Activated naive CD4-positive, alpha-beta T cell treated with anti-CD3 and anti-CD28 coated beads, Interleukin-2, amount 50 U/mL, for 24 hours (primary cell): ENCODE measurements around the gene WIPF2.
A peak's percentile ranks its signal among the peaks of the same experiment; 100 is the strongest.

ENCODE experiments used
- H3K27ac Mint-ChIP-seq: one replicate; pipeline ENCODE4 v1.8.0; 2021; ENCODE audit warnings: mild to moderate bottlenecking, mixed read lengths
- H3K27me3 Mint-ChIP-seq: one replicate; pipeline ENCODE4 v1.8.0; 2021; ENCODE audit warnings: mixed read lengths
- H3K36me3 Mint-ChIP-seq: one replicate; pipeline ENCODE4 v1.8.0; 2021; ENCODE audit warnings: mixed read lengths
- H3K4me1 Mint-ChIP-seq: one replicate; pipeline ENCODE4 v1.8.0; 2021; ENCODE audit warnings: mixed read lengths
- H3K4me3 Mint-ChIP-seq: one replicate; pipeline ENCODE4 v1.8.0; 2021; ENCODE audit warnings: mild to moderate bottlenecking, mixed read lengths
- H3K9me3 Mint-ChIP-seq: one replicate; pipeline ENCODE4 v1.8.0; 2021; ENCODE audit warnings: mixed read lengths

WIPF2 gene

DNA sequence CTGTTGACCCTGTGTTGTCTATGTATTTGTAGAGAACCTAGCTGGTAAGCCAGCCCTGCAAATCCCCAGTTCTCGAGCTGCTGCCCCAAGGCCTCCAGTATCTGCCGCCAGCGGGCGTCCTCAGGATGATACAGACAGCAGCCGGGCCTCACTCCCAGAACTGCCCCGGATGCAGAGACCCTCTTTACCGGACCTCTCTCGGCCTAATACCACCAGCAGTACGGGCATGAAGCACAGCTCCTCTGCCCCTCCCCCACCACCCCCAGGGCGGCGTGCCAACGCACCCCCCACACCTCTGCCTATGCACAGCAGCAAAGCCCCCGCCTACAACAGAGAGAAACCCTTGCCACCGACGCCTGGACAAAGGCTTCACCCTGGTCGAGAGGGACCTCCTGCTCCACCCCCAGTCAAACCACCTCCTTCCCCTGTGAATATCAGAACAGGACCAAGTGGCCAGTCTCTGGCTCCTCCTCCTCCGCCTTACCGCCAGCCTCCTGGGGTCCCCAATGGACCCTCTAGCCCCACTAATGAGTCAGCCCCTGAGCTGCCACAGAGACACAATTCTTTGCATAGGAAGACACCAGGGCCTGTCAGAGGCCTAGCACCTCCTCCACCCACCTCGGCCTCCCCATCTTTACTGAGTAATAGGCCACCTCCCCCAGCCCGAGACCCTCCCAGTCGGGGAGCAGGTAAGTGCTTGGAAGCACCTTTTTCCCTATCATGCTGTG is 45.5 kb downstream of the WIPF2 start:
- peaks cover 8% of the 10 kb centered on the region for H3K36me3 Mint-ChIP-seq

DNA sequence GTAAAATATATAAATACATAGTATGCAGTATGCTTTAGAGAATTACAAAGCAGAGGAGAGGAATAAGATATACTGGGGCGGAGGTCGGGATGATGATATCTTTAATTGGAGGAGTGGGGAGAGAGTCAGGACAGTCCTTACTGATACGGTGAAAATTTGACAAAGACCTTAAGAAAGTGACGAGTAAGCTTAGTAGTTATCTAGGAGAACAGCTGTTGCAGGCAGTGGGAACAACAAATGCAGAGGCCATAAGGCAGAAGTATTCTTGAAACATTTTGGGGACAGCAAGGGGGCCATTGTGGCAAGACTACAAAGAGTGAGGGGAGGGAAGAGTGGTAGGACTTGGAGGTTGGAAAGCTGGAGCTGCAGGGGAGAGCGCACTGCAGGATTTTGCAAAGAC is 46.2 kb downstream of the WIPF2 start:
- Mint-ChIP-seq H3K4me3 (no peak overlapping the region), H3K27ac (no peak overlapping the region), H3K27me3 (no peaks in the 10 kb centered on the region), H3K4me1 (peaks cover 8% of the 10 kb centered on the region), H3K36me3 (peaks cover 8% of the 10 kb centered on the region), H3K9me3 (no peaks in the 10 kb centered on the region)

More for the DNA sequence above, 45.5 kb downstream of the WIPF2 start:
- no peaks in the 10 kb centered on the region for H3K27me3 Mint-ChIP-seq
- H3K4me3 Mint-ChIP-seq = no peak overlapping the region
- H3K4me1 Mint-ChIP-seq = peaks cover 8% of the 10 kb centered on the region
- H3K9me3 Mint-ChIP-seq = no peaks in the 10 kb centered on the region
- H3K27ac Mint-ChIP-seq = no peak overlapping the region

DNA sequence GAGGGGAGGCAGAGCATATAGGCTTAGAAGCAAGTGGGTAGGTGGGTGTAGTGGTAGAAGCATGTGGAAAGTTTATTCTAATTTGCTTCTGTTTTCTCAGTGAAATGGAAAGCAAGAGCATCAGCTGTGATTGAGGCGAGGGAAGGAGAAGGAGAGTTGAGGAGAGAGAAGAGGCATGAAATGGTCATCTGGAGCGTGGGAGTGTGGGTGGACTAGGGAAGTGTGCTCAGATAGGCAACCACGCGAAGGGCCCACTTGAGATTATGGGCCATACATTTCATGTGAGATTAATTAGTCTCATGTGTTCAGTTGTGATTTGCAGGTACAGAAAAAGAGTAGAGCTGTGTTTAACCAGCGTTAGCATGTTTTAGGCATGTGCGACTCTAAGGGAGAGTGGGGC is 47.8 kb downstream of the WIPF2 start:
- H3K27me3 Mint-ChIP-seq = no peaks in the 10 kb centered on the region
- no peak overlapping the region for H3K4me3 Mint-ChIP-seq
- peaks cover 8% of the 10 kb centered on the region for H3K4me1 Mint-ChIP-seq

DNA sequence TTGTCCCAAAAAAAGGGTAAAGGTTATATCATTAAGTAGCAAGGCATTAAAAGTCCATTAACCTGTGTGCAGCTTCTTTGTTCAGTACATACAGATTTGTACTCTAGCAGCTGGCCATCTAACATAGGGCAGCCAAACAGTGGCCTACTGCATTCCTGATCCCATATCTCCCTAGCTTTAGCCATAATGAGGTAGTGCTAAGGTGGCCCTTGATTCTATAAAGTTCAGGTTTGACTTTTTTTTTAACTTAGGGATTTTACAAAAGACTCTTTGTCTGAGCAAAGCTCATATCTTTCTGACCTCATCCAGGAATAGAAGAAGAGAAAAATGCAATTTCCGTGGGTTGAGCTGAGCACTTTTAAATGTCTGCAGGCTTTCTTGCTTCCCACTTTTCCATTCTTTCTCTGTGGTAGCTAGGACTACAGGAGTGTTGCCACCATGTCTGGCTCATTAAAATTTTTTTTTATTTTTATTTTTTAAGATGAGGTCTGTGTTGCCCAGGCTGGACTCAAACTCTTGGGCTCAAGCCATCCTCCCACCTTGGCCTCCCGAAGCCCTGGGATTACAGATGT is 49.1 kb downstream of the WIPF2 start:
- H3K36me3 Mint-ChIP-seq = peaks cover 4% of the 10 kb centered on the region
- H3K4me3 Mint-ChIP-seq = no peak overlapping the region
- H3K9me3 Mint-ChIP-seq = no peaks in the 10 kb centered on the region
- H3K27ac Mint-ChIP-seq = no peak overlapping the region
- H3K4me1 Mint-ChIP-seq = no peaks in the 10 kb centered on the region
- H3K27me3 Mint-ChIP-seq = no peaks in the 10 kb centered on the region

More for the DNA sequence above, 47.8 kb downstream of the WIPF2 start:
- Mint-ChIP-seq H3K36me3 (peaks cover 8% of the 10 kb centered on the region), H3K9me3 (no peaks in the 10 kb centered on the region), H3K27ac (no peak overlapping the region)

DNA sequence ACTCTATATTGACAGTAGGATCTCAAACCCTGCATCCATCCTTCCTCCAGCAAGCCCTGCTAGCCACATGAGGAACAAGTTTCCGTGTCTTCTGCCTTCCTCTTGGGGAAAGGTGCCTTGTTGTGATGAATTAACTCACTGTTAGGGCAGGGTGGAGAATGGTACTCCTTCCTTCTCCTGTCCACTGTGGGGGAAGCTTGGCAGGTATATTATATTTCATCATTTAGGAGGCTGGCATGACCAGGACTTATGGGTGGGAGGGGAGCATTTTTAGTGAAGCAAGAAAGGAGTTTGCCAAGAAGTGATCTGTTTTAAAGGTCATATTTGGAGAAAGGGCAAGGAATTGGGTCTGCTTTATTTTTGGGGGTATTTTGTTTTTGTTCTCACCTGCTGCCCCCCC is 59.3 kb downstream of the WIPF2 start:
- H3K4me1 Mint-ChIP-seq = peaks cover 10% of the 10 kb centered on the region
- H3K27me3 Mint-ChIP-seq = no peaks in the 10 kb centered on the region
- H3K9me3 Mint-ChIP-seq = no peaks in the 10 kb centered on the region
- H3K27ac Mint-ChIP-seq = no peak overlapping the region
- peaks cover 5% of the 10 kb centered on the region for H3K36me3 Mint-ChIP-seq
- no peak overlapping the region for H3K4me3 Mint-ChIP-seq

DNA sequence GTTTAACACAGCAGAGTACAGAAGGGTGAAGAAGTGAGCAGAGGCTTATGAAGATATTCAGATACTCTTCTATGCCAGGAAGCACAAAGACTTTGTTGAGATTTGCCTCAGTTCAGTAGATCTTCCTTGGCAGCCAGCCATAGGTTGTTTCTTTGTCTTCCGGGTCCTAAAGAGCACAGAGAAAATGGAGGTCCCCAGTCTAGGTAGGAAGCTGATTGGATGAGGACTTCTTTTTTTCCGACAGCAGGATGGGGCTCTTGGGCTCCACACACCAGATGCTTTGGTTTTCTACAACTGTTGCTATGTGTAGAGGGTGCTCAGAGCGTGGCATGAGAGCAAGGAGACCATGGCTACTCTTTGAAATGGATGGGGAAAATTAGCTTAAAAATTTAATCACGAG is 60.3 kb downstream of the WIPF2 start:
- Mint-ChIP-seq H3K9me3 (no peaks in the 10 kb centered on the region), H3K4me1 (peaks cover 20% of the 10 kb centered on the region), H3K4me3 (no peak overlapping the region), H3K27me3 (no peaks in the 10 kb centered on the region), H3K36me3 (peaks cover 5% of the 10 kb centered on the region), H3K27ac (no peak overlapping the region)

DNA sequence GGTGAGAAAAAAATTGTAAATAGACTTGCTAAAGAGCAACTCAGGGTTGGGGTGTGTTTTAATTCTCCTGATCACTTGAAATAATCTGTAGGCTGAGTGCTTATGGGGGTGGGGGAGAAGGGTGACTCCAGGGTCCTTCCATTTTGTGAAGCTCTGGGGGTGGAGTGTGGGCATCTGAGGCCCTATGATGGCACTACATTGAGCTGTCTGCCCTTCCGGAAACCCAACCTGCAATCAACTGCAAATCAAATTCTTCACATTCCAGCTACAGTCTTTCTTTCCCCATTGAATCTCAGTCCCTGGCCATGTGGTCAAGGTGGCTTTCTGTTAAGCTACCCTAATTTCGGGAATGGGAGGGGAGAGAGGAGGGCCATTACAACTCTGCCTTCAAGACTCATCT is 62.6 kb downstream of the WIPF2 start:
- no peaks in the 10 kb centered on the region for H3K9me3 Mint-ChIP-seq
- H3K4me1 Mint-ChIP-seq = peaks cover 25% of the 10 kb centered on the region
- no peak overlapping the region for H3K4me3 Mint-ChIP-seq
- no peak overlapping the region for H3K27ac Mint-ChIP-seq
- peaks cover 5% of the 10 kb centered on the region for H3K36me3 Mint-ChIP-seq
- H3K27me3 Mint-ChIP-seq = no peaks in the 10 kb centered on the region

DNA sequence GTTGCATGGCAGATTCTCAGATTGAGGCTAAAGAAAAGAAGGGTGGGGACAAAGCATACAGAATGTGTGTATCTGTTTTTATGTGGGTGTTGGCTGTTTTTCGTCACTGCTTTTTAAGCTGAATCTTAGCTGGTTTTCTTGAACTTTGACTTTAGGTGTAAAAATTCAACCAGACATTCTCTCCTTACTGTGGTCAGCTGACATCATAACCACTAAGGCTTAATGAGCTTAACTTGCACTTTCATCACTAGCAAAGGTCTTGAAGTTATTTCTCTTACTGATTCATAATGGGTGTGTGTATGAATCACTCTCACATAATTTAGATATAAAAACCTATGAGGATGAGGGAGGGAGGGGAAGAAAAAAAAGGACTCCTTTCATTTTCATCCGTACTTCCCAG is 64.6 kb downstream of the WIPF2 start:
- no peaks in the 10 kb centered on the region for H3K27me3 Mint-ChIP-seq
- no peaks in the 10 kb centered on the region for H3K9me3 Mint-ChIP-seq
- peak overlapping the region; percentile 96 for H3K27ac Mint-ChIP-seq
- peaks cover 40% of the 10 kb centered on the region for H3K4me1 Mint-ChIP-seq
- H3K4me3 Mint-ChIP-seq = peak overlapping the region; percentile 5
- peaks cover 5% of the 10 kb centered on the region for H3K36me3 Mint-ChIP-seq

DNA sequence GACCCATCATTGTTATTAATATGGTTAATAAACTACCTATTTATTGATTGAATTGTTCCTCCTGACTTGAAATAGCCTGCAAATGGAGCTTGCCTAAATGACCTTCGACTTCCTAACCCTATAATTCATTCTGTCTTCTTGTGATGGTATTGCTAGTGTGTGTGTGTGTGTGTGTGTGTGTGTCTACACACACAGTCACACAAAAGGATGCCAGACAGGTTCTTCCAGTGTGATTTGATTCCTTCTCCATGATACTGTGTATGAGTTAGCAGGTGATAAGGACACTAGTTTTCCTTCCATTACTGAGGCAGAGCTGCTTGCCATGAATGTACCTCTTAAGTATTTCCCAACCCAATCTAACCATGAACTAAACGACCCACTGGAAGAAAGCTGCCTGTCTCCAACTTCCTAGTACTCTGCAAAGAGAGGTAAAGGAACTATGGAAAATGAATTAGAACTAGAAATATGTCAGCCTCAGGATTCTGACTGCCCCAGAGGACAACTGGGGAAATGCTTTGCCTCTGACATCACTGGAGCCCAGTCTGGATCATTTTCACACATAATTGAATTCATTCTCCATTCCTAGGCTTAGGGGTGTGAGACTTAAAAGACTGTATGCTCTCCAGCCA is 65.1 kb downstream of the WIPF2 start:
- H3K27me3 Mint-ChIP-seq = no peaks in the 10 kb centered on the region
- H3K27ac Mint-ChIP-seq = peak overlapping the region; percentile 96
- H3K36me3 Mint-ChIP-seq = peaks cover 5% of the 10 kb centered on the region
- peak overlapping the region; percentile 59 for H3K4me3 Mint-ChIP-seq
- peaks cover 43% of the 10 kb centered on the region for H3K4me1 Mint-ChIP-seq
- H3K9me3 Mint-ChIP-seq = no peaks in the 10 kb centered on the region

DNA sequence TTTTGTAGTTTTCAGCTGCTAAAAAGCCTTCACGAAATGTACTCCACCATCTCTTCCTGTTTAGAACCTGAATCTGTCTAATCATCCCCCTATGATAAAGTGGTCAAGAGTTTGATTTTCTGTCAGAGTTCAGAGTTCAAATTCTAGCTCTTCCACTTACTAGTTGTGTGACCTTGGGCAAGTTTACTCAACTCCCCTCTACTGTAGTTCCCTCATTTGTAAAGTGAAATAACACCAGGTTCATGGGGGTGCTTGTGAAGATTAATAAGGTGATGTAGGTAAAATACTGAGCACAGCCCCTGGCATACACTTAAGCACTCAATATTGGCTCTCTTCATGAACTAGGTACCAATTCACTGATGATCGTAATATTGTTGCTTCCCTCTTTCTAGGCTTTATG is 67.4 kb downstream of the WIPF2 start:
- H3K27me3 Mint-ChIP-seq = no peaks in the 10 kb centered on the region
- peaks cover 54% of the 10 kb centered on the region for H3K4me1 Mint-ChIP-seq
- H3K9me3 Mint-ChIP-seq = no peaks in the 10 kb centered on the region

DNA sequence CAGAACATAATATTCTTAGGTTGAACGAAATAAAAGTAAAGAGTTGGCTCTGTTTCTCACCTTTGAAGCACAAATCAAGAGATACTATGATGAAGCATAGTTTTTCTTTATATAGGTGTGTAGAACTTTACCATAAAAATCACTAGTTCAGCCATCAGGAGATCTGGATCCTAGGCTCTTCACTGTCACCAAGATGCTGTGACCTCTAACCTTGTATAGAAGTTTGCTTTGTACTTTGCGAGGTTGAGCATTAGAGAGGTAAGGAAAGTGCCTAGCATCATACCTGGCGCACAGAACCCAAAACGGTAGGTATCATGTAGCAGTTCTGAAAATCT is 68.0 kb downstream of the WIPF2 start:
- Mint-ChIP-seq H3K4me1 (peaks cover 52% of the 10 kb centered on the region), H3K4me3 (peak overlapping the region; percentile 99), H3K27ac (peak overlapping the region; percentile 97), H3K27me3 (no peaks in the 10 kb centered on the region), H3K36me3 (peaks cover 4% of the 10 kb centered on the region), H3K9me3 (no peaks in the 10 kb centered on the region)

More for the DNA sequence above, 67.4 kb downstream of the WIPF2 start:
- H3K27ac Mint-ChIP-seq = peak overlapping the region; percentile 51
- peaks cover 5% of the 10 kb centered on the region for H3K36me3 Mint-ChIP-seq
- H3K4me3 Mint-ChIP-seq = no peak overlapping the region

DNA sequence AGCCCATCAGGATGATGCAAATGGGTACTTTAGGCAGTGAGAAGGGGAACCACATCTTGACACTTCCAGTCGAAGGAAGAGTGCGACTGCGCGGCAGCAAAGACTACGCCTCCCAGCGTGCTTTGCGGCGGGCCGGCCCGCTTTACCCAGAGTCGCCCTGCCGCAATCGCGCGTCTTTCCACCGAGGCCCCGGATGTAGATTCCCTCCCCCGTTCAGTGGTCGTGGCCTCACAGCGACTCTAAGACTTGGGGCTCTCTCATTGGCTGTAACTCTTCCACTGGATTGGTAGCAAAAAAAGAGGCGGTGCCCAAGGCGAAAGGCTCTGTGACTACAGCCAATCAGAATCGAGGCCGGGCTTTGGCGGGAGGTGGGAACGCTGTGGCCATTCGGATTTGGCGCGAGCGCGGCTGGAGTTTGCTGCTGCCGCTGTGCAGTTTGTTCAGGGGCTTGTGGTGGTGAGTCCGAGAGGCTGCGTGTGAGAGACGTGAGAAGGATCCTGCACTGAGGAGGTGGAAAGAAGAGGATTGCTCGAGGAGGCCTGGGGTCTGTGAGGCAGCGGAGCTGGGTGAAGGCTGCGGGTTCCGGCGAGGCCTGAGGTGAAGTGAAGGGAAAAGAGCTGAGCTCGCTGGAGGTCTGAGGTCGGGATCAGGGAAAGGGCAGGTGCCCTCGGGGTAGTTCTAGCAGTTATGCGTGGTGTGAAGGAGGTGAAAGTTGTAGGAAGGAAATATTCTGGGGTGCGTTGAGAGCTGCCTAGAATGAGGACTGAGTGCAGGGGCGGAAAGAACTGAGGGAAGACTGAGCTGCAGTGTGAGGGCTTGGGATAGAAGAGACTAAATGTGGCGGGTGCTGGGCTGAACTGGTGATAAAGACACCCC is 68.6 kb downstream of the WIPF2 start, which contains the start of gene CDC6:
TSS of gene CDC6 (plus strand) at position 386 of the 876 bp plus-strand sequence. CDS start 1,542 bp downstream, outside the sequence.
- peaks cover 4% of the 10 kb centered on the region for H3K36me3 Mint-ChIP-seq
- peak within 1 kb of the TSS; percentile 99 for H3K4me3 Mint-ChIP-seq
- H3K4me1 Mint-ChIP-seq = peaks cover 46% of the 10 kb centered on the region
- H3K27ac Mint-ChIP-seq = peak within 1 kb of the TSS; percentile 97
- H3K27me3 Mint-ChIP-seq = no peaks in the 10 kb centered on the region
- H3K9me3 Mint-ChIP-seq = no peaks in the 10 kb centered on the region

DNA sequence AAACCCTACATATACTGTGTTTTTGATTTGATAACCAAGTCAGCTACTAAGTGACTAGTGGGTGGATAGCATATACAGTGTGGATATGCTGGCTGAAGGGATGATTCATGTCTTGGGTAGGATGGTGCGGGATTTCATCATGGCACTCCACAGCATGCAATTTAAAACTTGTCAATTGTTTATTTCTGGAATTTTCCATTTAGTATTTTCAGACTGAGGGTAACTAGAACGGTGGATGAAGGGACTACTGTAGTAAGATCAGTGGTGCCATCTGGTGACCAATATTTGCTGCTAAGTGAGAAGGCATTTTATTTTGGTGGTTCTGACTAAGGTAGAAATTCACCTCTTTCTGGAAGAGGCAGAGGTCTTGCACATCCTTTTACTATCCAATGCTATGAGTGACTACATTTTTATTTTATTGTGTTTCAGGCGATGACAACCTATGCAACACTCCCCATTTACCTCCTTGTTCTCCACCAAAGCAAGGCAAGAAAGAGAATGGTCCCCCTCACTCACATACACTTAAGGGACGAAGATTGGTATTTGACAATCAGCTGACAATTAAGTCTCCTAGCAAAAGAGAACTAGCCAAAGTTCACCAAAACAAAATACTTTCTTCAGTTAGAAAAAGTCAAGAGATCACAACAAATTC is 71.7 kb downstream of the WIPF2 start:
- H3K27me3 Mint-ChIP-seq = no peaks in the 10 kb centered on the region
- H3K9me3 Mint-ChIP-seq = no peaks in the 10 kb centered on the region
- peak overlapping the region; percentile 20 for H3K4me3 Mint-ChIP-seq
- H3K4me1 Mint-ChIP-seq = peaks cover 34% of the 10 kb centered on the region
- peak overlapping the region; percentile 19 for H3K27ac Mint-ChIP-seq
- H3K36me3 Mint-ChIP-seq = peaks cover 7% of the 10 kb centered on the region

DNA sequence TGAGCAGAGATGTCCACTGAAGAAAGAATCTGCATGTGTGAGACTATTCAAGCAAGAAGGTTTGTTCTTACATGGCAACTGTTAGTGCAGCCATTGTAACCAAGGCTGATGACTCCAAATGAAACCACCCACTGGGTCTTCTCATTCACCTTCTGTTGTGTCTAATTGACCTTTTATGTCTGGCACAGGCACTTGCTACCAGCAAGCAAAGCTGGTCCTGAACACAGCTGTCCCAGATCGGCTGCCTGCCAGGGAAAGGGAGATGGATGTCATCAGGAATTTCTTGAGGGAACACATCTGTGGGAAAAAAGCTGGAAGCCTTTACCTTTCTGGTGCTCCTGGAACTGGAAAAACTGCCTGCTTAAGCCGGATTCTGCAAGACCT is 72.2 kb downstream of the WIPF2 start:
- Mint-ChIP-seq H3K27me3 (no peaks in the 10 kb centered on the region), H3K36me3 (peaks cover 10% of the 10 kb centered on the region), H3K4me1 (peaks cover 37% of the 10 kb centered on the region), H3K9me3 (no peaks in the 10 kb centered on the region), H3K27ac (no peak overlapping the region), H3K4me3 (no peak overlapping the region)

DNA sequence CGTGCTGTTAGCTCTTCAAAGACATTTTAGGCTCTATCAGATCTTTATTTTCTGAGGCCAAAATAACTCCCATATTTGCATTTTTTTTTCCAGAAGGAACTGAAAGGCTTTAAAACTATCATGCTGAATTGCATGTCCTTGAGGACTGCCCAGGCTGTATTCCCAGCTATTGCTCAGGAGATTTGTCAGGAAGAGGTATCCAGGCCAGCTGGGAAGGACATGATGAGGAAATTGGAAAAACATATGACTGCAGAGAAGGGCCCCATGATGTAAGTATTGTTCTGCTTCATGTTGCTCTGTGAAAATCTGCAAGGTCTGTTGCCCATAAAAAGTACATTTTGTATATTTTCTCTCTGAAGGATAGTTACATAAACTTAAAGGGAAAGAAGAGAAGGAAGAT is 74.3 kb downstream of the WIPF2 start:
- peaks cover 19% of the 10 kb centered on the region for H3K4me1 Mint-ChIP-seq
- peak overlapping the region; percentile 26 for H3K27ac Mint-ChIP-seq
- H3K9me3 Mint-ChIP-seq = no peaks in the 10 kb centered on the region
- H3K4me3 Mint-ChIP-seq = no peak overlapping the region
- peaks cover 12% of the 10 kb centered on the region for H3K36me3 Mint-ChIP-seq
- H3K27me3 Mint-ChIP-seq = no peaks in the 10 kb centered on the region
